Measurements from ENCODE around the gene NTM. TPM values are rescaled to one million over a fixed set of nuclear protein-coding genes. Genes with fewer than 3 reads are reported as not detected.
"Not testable (repeated sequence)": the region's sequence is repeated elsewhere in the genome, so short reads cannot be mapped to it uniquely, and the experiment has no call there.

Gene NTM
- total RNA-seq = not detected

DNA sequence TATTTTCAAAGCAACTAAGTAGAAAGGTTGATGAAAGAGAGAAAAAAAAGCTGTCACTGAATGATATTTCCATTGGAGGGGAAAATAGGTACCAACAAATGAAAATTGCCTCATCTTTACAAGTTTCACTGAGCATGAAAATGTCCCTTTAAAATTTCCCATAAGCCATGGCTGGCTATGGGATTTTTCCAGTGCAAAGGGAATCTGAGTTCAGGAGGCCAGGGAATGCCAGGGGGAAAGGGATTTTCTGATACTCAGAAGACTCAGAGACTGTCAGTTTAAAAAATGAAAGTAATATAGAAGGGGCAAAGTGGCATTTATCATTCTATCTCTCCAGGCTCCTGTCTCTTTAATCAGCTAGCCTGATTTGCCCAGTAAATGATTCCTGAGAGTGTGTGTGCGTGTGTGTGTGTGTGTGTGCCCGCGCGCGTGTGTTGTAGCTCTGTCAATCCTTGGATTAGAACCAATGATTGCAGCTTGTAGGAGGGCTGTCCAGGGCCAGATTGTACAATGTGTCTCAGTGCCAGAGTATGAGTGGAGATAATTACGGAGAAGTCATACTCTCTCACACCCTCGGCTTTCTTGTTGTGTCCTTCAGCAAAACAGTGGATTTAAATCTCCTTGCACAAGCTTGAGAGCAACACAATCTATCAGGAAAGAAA lies at the start of gene NTM:
Gene NTM, plus strand, starts transcription at position 526 of the 662 bp plus-strand sequence.
- Mint-ChIP-seq H3K9me3 (peaks cover 5% of the 10 kb centered on the region), H3K4me3 (no peak within 1 kb of the TSS), H3K4me1 (no peaks in the 10 kb centered on the region), H3K36me3 (ENCODE audit: low read depth) (no peaks in the 10 kb centered on the region), H3K27ac (no peak within 1 kb of the TSS), H3K27me3 (peaks cover 7% of the 10 kb centered on the region)
- no peak for ATAC-seq (replicated peaks)

DNA sequence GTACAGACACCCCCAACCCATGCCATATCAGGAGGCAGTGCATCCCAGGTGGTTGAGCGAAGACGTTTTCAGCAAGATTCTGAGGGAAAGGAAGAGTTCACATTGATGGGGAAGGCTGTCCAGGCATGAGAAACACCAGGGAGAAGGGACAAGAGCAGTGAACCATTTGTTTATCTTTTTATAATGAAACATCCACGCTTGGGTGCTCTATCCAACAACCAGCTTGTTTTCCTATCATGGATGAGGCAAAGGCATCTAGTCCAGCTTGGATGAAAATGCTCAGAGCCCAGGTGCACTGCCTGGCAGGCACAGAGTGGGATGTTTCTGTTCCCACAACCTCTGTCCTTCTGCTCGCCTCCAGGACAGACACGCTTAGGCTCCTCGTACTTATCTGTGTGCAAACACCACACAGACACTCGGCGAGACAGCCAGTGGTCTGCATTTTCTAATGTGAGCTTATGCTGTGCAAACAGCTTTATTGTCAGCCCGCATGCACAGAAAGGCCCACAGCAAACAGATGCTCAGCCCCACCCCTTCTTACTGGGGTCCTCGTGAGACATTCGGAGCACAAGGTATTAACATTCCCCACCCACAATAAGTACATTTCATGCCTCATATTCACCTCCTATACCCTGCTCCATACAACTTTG lies 45.4 kb upstream of the NTM start:
- no peaks in the 10 kb centered on the region for H3K9me3 Mint-ChIP-seq
- ATAC-seq (replicated peaks) = no peak
- no peak overlapping the region for H3K4me3 Mint-ChIP-seq
- no peaks in the 10 kb centered on the region for H3K27me3 Mint-ChIP-seq
- H3K27ac Mint-ChIP-seq = no peak overlapping the region
- no peaks in the 10 kb centered on the region for H3K36me3 Mint-ChIP-seq (ENCODE audit: low read depth)
- no peaks in the 10 kb centered on the region for H3K4me1 Mint-ChIP-seq

DNA sequence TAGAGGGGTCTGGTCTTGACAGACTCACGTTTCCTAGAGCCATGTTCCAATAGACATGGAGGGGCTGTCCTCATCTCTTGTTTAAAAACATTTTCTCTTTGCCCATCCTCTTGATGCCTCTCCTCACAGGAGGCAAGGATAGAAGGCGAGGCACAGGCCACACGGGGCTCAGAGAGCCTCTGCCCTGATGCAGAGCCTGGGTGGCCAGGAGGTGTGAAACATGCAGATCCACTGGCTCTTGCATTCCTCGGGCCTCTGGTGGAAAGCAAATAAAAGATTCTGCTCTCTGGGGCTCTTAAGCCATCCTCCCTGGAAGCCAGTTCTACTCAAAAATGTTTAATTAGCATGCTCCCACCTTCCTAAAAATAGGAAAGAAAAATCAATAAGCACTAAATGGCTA lies 43.6 kb upstream of the NTM start:
- Mint-ChIP-seq H3K27ac (no peak overlapping the region), H3K9me3 (no peaks in the 10 kb centered on the region), H3K27me3 (no peaks in the 10 kb centered on the region), H3K36me3 (ENCODE audit: low read depth) (no peaks in the 10 kb centered on the region), H3K4me3 (no peak overlapping the region), H3K4me1 (no peaks in the 10 kb centered on the region)
- ATAC-seq (replicated peaks) = no peak

DNA sequence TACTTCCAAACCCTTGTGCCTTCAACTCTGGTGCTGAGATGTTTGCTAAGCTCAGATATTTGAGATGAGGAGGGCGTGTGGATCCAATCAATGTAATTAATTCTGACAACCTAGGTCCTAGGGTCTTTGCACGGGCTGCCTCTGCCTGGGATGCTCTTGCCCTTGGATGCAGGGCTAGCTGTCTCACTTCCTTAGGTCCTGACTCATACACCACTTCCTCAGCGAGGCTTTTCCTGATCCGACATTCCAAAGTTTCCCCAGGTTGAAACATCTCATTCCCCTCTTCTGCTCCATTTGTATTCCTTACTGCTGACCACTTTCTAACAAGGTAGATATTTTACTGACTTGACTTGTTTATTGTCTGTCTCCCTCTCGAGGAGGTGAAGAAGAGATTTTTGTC lies 43.0 kb upstream of the NTM start:
- H3K27me3 Mint-ChIP-seq = no peaks in the 10 kb centered on the region
- H3K4me3 Mint-ChIP-seq = no peak overlapping the region
- H3K27ac Mint-ChIP-seq = no peak overlapping the region
- no peaks in the 10 kb centered on the region for H3K36me3 Mint-ChIP-seq (ENCODE audit: low read depth)
- H3K9me3 Mint-ChIP-seq = no peaks in the 10 kb centered on the region
- no peaks in the 10 kb centered on the region for H3K4me1 Mint-ChIP-seq
- ATAC-seq (replicated peaks) = no peak

DNA sequence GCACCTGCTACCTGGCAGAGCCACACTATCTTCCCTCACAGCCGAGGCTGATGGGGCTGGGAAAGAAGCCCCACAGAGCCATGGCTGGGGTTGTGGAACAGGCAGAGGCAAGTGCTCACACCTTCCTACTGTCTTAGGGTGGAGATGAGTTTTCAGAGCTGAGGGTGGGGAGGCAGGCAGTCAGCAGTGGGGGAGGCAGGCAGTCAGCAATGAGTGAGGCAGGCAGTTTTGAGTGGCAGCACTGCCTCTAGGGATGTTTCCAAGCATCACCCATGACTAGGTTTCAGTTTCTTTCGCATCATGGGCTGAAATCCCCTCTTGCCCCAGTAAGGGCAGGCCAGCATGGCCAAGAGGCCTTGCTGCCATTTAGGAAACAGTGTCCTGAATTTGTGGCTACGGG lies 41.6 kb upstream of the NTM start:
- Mint-ChIP-seq H3K27ac (no peak overlapping the region), H3K4me3 (no peak overlapping the region), H3K27me3 (no peaks in the 10 kb centered on the region), H3K36me3 (ENCODE audit: low read depth) (no peaks in the 10 kb centered on the region), H3K9me3 (no peaks in the 10 kb centered on the region), H3K4me1 (no peaks in the 10 kb centered on the region)
- ATAC-seq (replicated peaks) = no peak

DNA sequence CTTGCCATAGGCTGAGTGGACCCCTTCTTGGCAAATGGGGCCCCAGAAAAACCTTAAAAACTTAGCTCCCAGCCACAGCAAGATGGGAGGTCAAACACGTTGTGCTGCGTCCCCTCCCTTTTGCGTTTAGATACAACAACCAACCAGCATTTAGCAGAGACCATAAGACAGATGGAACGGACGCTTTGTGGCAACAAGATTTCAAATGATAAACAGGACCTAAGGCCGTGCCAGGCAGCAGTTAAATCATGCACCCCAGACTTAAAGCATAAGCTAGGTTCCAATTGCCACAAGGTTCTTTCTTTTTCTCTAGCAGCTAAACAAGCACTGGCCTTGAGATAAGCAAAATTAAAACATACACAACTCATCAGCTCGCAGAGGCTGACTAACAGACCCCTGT lies 39.4 kb upstream of the NTM start:
- H3K27ac Mint-ChIP-seq = no peak overlapping the region
- no peaks in the 10 kb centered on the region for H3K36me3 Mint-ChIP-seq (ENCODE audit: low read depth)
- no peak for ATAC-seq (replicated peaks)
- no peaks in the 10 kb centered on the region for H3K4me1 Mint-ChIP-seq
- no peaks in the 10 kb centered on the region for H3K27me3 Mint-ChIP-seq
- H3K4me3 Mint-ChIP-seq = no peak overlapping the region
- no peaks in the 10 kb centered on the region for H3K9me3 Mint-ChIP-seq

DNA sequence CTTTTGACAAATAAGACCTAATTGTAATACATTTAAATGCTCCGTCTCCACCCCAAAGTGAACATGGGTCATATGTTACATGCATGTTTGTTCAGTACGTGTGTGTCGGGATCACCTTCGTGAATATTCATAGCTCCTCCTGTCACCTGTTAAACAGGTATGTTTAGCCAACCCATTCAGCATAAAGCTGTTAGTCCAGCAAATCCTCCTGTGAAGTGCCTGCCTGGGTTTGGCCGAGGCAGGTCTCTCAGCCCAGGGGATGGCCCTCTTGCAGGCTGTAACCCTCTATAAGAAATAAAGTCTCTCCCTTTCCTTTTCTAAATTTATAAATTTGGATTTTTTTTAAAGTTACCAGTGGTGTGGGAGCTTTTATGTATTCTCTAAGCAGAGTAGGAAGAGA lies 38.9 kb upstream of the NTM start:
- no peak overlapping the region for H3K27ac Mint-ChIP-seq
- no peaks in the 10 kb centered on the region for H3K36me3 Mint-ChIP-seq (ENCODE audit: low read depth)
- no peak overlapping the region for H3K4me3 Mint-ChIP-seq
- ATAC-seq (replicated peaks) = no peak
- H3K9me3 Mint-ChIP-seq = no peaks in the 10 kb centered on the region
- H3K27me3 Mint-ChIP-seq = no peaks in the 10 kb centered on the region
- no peaks in the 10 kb centered on the region for H3K4me1 Mint-ChIP-seq

DNA sequence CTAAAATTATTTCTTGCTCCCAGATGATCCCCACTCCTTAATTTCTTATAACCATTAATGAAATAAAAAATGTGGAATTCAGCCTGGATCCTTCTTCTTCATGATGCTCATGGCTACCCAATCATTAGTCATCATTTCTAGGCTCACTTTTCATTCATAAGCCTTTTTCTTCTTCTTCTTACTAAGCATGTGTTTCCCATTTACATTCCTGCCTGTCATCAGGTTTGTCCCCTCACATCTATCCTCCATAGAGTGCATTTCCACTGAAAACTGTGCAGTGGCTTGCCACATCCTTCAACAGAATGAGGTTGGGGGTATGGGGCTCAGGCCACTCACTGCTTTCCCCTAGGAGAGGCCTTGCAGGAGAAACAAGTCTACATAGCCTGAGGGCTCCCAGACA lies 35.8 kb upstream of the NTM start:
- Mint-ChIP-seq H3K27ac (no peak overlapping the region), H3K4me1 (no peaks in the 10 kb centered on the region), H3K36me3 (ENCODE audit: low read depth) (no peaks in the 10 kb centered on the region), H3K27me3 (no peaks in the 10 kb centered on the region), H3K4me3 (no peak overlapping the region), H3K9me3 (no peaks in the 10 kb centered on the region)
- no peak for ATAC-seq (replicated peaks)

DNA sequence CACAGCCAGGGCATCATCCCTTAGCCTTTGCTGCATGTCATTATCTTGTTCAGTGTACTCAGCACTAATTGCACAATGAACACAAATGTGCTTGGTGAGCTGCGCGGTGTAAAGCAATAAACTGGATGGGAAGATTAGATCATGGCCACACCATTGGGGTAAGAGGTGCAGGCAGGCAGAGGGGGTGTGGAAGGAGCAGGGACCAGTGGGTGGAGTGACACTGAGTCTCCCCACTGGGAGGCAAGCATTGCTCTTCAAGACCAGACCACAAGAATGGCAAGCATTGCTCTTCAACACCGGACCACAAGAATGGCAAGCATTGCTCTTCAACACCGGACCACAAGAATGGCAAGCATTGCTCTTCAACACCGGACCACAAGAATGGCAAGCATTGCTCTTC lies 28.5 kb upstream of the NTM start:
- H3K9me3 Mint-ChIP-seq; H3K36me3 Mint-ChIP-seq (ENCODE audit: low read depth); ATAC-seq (replicated peaks): not testable (repeated sequence)

DNA sequence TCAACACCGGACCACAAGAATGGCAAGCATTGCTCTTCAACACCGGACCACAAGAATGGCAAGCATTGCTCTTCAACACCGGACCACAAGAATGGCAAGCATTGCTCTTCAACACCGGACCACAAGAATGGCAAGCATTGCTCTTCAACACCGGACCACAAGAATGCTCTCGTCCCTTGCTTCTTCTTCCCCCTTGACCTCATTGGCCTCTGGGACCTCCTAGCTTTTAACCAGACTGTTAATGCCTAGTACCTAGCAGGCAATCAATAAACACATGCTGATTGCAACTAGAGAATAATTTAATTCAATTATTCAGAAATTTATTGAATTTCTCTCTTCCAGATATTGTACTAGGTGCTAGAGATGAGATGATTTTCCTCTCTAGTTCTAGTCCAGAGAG lies 28.0 kb upstream of the NTM start:
- not testable (repeated sequence) for H3K4me1 Mint-ChIP-seq; H3K9me3 Mint-ChIP-seq; H3K27me3 Mint-ChIP-seq; H3K36me3 Mint-ChIP-seq (ENCODE audit: low read depth); H3K4me3 Mint-ChIP-seq; ATAC-seq (replicated peaks); H3K27ac Mint-ChIP-seq

More for the DNA sequence above, 28.5 kb upstream of the NTM start:
- H3K4me1 Mint-ChIP-seq, H3K27me3 Mint-ChIP-seq, H3K4me3 Mint-ChIP-seq, H3K27ac Mint-ChIP-seq: not testable (repeated sequence)

DNA sequence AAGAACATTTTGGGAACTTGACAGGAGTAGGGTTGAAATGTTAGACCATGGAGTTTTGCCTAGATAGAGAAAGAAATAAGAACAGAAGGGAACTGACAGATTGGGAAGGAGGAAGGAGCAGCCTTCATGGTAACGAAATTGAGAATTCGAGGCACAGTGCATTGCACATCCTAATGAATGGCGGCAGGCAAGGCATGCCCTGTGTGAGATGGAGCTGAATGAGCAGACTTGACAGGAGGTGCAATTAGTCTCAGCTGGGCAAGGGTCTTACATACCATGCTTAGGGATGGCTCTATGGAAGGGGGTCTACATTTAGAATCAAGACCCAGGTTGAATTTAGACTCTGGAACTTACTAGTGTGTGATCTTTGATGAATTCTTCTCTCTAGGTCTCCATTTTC lies 25.0 kb upstream of the NTM start:
- H3K36me3 Mint-ChIP-seq (ENCODE audit: low read depth) = no peaks in the 10 kb centered on the region
- no peak for ATAC-seq (replicated peaks)
- no peaks in the 10 kb centered on the region for H3K9me3 Mint-ChIP-seq
- no peaks in the 10 kb centered on the region for H3K4me1 Mint-ChIP-seq
- H3K4me3 Mint-ChIP-seq = no peak overlapping the region
- H3K27me3 Mint-ChIP-seq = no peaks in the 10 kb centered on the region
- H3K27ac Mint-ChIP-seq = no peak overlapping the region

DNA sequence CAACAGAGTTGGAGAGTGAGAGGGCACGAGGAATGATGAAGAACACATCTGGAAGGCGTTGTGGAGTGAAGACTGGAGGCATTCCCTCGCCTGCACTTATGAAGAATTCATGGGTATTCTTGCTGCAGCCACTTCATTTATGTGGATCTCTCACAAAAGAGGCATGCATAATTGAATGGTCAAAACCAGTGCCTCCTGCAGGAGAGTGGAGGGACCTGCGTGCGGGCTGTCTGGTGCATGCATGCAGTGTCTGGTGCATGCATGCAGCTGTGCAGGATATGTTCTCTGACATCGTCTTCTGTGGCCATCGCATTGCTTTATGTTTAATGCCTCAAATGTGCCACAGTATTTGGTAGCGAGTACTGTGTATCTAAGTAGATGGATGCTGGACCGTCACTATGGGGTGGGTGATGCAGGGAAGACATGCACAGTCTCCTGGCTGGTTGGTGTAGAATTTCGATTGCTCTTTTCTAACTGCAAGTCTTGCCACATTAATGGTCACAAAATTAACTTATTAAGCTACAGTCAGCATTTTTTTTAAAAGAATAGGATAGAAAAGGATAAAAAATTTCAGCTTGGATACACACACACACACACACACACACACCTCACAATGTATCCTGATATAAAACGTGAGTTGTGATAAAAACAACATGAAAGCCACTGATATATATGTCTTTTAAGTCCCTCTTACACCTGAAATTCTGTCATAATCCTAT lies 20.9 kb upstream of the NTM start:
- Mint-ChIP-seq H3K4me3 (no peak overlapping the region), H3K4me1 (no peaks in the 10 kb centered on the region), H3K27me3 (no peaks in the 10 kb centered on the region)

DNA sequence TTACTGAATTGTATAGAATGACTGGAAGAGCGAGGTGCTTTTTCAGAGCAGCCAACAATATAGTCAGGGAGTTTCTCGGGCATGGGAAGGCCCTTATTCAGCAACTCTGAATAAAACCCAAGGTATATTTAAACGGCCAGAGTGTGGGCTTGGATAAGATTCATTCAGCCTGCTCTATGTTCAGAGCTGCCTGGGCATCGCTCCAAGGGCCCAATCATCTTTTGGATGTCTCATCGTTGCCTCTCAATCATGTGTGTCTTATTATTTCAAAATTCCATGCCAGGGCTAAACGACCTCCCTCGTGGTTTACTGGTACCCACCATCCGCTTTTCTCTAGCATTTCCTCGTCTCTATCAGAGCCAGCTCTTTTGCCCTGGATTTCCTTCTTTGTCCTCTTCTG lies 19.5 kb upstream of the NTM start:
- Mint-ChIP-seq H3K36me3 (ENCODE audit: low read depth) (no peaks in the 10 kb centered on the region), H3K27me3 (no peaks in the 10 kb centered on the region), H3K4me3 (no peak overlapping the region), H3K4me1 (no peaks in the 10 kb centered on the region), H3K27ac (no peak overlapping the region), H3K9me3 (peaks cover 8% of the 10 kb centered on the region)
- ATAC-seq (replicated peaks) = no peak

More for the DNA sequence above, 20.9 kb upstream of the NTM start:
- Mint-ChIP-seq H3K36me3 (ENCODE audit: low read depth) (no peaks in the 10 kb centered on the region), H3K9me3 (peaks cover 8% of the 10 kb centered on the region), H3K27ac (no peak overlapping the region)
- no peak for ATAC-seq (replicated peaks)

DNA sequence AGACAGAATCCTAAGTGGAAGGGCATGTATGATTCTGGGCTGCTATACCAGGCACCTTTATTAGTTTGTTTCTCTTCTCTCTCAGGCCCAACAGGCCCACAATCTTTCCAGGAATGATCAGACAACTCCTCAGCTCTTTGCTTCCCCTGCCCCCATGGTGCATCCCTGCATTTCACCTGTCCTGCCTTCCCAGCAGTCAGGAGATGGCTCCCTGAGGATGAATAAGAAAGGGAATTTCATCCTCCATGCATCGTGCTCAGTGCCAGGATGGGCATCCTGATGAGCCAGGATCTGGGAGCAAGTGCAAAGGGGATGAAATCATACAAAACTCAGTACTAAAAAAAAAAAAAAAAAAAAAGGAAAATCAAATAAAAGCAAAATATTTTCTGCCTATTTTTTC lies 18.6 kb upstream of the NTM start:
- Mint-ChIP-seq H3K27ac (no peak overlapping the region), H3K36me3 (ENCODE audit: low read depth) (no peaks in the 10 kb centered on the region), H3K27me3 (no peaks in the 10 kb centered on the region), H3K4me1 (no peaks in the 10 kb centered on the region), H3K9me3 (peaks cover 8% of the 10 kb centered on the region), H3K4me3 (no peak overlapping the region)
- no peak for ATAC-seq (replicated peaks)

DNA sequence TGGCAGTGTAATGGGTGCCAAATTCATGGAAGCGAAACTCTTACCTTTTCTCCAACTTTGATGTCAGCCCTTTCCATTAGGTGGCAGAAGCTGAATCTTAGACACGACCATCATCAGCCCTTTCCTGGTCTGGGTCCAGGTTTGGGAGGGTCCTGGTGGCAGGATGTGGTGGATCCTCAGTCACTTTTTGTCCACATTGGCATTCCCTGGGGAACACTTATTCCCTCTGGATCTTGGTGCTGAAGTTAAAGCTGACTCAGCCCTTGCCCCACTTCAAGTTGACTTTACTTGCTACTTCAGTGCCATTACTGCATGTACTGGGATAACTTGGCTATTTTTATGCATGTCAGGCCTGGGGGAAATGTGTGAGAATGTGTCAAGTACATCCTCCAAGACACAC lies 16.6 kb upstream of the NTM start:
- Mint-ChIP-seq H3K27me3 (no peaks in the 10 kb centered on the region), H3K36me3 (ENCODE audit: low read depth) (no peaks in the 10 kb centered on the region), H3K4me1 (no peaks in the 10 kb centered on the region)

More for the DNA sequence above, 16.6 kb upstream of the NTM start:
- ATAC-seq (replicated peaks) = no peak
- no peak overlapping the region for H3K4me3 Mint-ChIP-seq
- no peak overlapping the region for H3K27ac Mint-ChIP-seq
- peaks cover 12% of the 10 kb centered on the region for H3K9me3 Mint-ChIP-seq
